GM04503 (cell line): ENCODE results near the gene PEX10.
"Not testable (repeated sequence)": the region's sequence is repeated elsewhere in the genome, so short reads cannot be mapped to it uniquely, and the experiment has no call there.

Source experiments
- DNase-seq: peaks from one replicate; pipeline ENCODE4 v3.0.0-alpha.2; 2012; ENCODE audit warnings: low read depth

PEX10 gene

GRCh38 chr1:2443277-2444137 lies 31.1 kb upstream of the PEX10 start:
- no peak for DNase-seq

DNA sequence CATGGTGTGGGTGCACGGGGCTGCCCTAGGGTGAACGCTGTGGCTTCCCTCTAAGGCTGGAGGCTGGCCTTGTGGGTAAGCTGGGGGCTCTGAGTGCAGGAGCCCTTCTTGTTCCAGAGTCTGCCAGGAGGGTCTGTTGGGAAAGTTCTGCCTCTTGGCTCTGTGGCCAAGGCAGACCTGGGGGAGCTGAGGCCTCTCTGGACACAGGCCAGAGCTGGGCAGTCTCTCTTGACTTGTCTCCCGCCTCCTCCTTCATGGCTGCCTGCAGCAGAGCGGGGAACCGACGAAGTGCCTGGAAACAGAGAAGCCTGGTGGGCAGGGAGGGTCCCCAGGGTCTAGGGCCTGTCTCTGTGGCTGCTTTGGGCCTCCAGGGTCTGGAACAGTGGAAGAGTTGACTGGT lies 30.3 kb upstream of the PEX10 start:
- DNase-seq = no peak

DNA sequence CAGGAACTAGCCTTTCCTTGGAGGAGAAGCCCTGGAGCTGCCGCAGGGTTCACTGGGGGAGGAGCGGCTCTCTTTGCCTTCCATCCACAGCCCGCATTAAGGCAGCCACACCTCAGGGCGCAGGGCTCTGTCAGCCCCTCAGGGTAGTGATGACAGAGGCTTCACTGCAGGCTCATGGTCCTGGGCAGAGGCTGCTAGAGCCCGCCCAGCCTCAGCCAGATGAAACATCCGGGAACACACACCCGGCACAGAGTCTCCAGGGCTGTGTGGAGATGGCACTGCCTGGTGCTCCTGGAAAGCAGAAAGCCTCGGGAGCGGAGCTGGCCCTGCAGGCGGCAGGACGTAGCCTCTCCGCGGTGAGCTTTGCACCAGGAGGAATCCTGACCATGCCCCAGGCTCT lies 29.4 kb upstream of the PEX10 start:
- DNase-seq = no peak

GRCh38 chr1:2440346-2440745 lies 28.0 kb upstream of the PEX10 start:
- DNase-seq = not testable (repeated sequence)

DNA sequence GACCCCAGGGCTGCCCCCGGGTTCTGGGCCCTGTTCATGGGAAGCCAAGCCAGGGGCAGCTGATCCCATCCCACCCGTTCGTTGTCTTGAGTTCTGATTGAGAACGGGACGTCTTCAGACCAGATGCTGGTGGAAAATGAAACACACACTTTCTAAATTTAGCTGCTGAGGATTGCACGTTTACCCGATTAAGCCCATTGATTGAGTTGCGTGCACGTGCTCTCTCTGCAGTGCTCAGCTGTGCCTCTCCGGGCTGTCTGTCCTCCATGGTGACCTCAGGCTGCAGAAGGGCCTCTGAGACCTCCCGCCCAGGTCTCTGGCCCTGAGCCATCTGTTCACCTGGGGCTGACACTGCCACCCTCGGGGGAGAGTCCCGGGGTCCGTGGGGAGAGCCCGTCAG lies 27.0 kb upstream of the PEX10 start:
- DNase-seq = no peak

DNA sequence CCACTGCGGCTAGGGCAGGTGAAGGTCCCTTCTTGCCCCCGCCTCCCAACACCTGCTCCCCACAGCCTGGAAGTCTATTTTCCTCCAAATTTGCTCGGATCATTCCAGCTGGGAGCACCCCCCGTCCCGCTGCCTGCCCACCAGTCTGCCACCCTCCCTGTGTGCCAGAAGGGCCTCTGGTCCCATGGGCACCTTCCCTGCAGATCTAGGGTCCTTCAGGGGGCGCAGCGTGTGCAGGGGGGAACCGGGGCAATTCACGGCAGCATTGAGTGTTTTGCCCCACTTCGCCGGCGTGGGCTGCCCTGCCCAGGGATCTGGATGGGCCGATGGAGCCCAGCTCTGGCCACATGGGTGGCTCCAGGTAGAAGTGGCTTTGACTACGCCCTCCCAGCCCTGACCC lies 26.3 kb upstream of the PEX10 start:
- DNase-seq = no peak

DNA sequence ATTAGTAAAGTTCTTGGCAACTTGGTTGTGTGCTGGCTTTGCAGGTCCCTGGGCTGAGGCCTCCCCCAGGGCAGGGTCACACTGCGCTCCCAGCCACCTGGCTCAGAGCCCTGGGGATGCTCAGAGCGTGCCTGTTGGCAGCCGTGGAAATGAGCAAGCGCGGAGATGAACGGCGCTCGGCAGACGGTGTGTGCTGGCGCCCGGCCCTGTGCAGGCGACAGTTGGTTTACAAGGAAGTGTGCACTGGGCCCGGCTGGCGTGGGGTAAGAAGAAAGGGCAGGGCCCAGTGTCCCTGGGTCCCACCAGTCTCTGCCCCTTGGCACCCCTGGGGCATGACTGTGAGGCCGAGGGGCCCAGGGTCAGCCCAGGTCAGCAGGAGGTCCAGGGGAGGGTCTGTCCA lies 25.7 kb upstream of the PEX10 start:
- no peak for DNase-seq

GRCh38 chr1:2437617-2438016 lies 25.3 kb upstream of the PEX10 start:
- no peak for DNase-seq

DNA sequence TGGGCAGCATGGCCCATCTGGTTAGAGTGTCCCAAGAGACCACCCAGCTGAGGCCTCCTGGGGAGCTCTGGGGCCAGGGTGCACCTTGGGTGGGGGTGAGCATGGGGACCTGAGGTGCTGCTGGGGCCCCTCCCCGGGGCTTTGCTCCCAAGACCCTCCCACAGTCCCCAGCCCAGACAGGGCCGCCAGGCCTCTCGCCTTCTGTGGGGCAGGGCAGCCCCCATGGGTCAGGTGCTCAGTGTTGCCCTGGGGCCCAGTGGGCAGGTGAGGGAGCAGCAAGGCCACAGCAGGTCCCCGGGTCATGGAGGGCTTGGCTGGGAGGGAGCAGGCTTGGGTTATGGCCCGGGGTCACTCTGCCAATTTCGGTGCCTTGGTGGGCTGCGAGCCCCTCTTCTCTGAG lies 24.5 kb upstream of the PEX10 start:
- DNase-seq = no peak

GRCh38 chr1:2435746-2436355 lies 23.5 kb upstream of the PEX10 start:
- DNase-seq = no peak

- no peak for DNase-seq
Observed at GRCh38 chr1:2435091-2435490, 22.7 kb upstream of the PEX10 start.

DNA sequence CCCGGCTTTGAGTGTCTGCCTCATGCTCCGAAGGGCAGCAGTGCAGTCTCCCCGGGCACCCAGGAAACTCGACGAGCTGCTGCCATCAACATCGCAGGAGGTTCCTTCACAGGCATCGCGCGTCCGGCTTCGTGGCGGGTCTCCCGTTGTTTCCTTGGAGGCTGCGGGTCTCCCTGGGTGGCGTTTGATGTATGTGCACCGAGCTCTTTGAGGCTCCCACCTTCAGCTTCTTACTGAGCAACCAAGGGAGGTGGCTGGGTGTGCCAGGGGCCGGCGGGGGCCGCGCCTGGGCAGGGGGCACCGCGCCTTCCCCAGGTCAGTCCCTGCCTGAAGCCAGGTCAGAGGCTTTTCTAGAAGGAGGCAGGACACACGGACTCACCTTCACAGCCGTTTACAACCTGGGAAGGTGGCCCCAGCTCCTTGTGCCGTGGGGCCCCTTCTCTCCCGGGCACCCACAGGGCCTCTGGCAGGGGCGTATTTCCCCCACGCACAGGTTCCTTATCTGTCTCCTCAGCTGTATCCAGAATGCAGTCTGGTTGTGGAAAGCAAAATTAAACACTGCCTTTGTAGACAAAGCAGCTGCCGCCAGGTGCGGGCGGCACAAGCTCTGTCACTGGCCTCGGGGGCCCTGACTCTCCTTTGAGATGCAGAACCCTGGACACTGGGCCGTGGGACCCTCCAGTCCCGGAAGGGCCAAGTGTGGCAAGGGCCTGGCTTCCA lies 21.7 kb upstream of the PEX10 start:
- no peak for DNase-seq

DNA sequence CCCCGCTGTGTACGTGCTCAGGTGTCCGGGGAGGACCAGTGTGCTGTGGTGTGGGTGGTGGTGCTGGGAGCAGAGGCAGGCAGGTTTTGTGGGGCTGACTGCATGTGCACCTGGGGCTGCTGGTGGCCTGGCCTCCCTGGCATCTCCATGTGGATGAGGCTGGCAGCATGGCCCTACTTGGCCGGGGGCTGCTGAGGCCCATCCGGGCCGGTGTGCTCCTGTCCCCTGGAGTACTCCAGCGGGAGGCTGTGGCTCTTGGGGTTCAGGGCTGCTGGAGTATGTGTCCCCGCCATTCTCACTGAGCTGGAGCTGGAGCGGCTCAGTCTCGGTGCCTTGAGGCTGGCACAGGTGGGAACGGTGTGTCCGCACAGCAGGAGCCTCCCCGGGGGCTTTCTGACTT lies 20.8 kb upstream of the PEX10 start:
- DNase-seq = no peak

DNA sequence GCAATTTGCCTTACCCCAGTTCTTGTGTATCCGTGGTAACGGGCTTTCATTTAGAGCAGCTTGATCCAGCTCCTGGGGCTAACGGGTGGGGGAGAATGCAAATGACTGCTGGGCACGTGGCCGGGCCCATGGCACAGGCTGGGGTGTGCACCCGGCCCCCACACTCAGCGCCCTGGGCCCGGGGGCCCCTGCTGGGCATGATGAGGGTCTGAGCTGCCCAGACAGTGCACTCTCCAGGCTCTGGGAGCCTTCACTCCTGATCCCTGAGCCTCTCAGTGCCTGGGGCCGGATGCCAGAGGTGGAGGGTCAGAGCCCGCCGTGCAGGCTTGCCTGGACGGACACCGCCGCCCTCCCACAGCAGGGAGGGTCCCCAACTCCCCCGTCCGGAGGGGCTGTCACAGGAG lies 20.1 kb upstream of the PEX10 start:
- no peak for DNase-seq

DNA sequence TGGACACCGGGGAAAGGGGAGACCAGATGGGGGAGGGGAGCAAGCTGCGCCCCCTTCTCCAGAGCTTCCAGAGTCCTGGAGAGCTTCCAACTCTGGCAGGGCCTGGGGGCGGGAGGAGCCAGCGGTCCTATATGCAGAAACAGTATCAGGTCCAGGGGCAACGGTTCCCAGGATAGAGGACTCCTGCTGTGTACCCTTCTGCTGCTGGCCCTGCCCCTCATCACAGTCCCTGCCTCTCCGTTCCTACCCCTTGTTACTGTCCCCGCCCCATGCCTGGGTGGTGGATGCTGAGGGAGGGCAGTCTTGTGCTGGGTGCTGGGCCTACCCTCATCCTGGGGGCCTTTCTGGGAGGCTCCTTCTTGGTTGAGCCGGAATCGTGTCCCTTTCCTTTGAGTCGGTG lies 19.2 kb upstream of the PEX10 start:
- DNase-seq = no peak

GRCh38 chr1:2431103-2431502 lies 18.7 kb upstream of the PEX10 start:
- DNase-seq = no peak

- no peak for DNase-seq
Observed at GRCh38 chr1:2430592-2430973, 18.2 kb upstream of the PEX10 start.

DNA sequence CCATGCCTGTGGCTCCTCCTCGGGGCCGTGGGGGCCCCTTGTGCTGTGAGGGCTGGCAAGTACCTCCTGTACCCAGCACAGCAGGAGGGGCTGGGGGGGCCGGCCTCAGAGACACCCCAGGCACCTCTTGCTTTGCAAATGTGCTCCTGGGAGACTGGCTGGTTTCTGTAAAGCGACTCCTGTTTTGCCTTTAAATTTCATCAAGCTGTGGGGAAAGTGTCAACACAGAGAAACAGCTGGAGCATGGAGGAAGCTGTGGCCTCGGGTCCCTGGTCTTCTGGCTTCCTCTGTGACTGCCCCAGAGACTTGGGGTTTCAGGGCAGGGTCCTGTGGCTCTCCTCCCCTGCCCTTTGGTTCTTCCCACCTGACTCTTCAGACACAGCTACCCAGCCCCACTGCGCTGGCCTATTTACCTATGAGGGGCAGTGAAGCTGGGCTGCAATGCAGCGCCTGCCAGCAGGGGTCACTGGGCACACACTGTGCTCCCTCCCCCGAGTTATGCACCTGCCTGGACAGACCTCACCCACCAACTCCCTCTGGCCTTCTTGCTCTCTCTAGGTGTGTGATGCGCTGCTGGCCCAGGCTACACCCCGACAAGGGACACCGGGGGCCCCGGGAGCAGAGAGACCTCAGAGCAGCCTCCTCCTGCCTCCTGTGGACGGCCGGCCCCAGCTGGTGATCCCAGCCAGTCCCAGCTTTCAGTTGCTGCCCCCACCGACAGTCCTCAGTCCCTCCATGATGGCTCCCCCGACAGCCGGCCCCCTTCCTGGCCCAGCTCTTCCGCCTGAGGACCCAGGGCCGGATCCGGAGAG lies 17.6 kb upstream of the PEX10 start:
- no peak for DNase-seq

DNA sequence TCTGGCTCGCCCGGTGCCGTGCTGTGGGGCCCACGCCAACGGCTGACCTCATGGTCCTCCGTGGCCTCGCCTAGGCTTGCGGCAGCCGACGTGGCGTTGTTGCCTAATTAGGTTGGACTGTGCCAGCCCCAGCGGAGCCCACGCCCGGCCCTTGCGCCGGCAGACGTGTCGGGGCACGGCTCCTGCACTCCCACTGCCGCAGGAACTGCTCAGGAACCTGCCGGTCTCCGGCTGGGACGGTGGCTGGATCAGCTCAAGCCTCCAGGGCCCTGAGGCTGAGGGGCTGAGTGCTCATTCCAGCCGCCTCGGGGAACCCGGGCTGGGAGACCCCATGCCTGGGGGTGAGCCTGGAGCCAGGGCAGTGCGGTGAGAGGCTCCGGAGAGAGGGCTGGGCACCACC lies 16.1 kb upstream of the PEX10 start:
- DNase-seq = no peak

- DNase-seq = no peak
Observed at GRCh38 chr1:2427976-2428375, 15.6 kb upstream of the PEX10 start.

GRCh38 chr1:2427051-2427450 lies 14.7 kb upstream of the PEX10 start:
- DNase-seq = no peak

- DNase-seq = no peak
Observed at GRCh38 chr1:2426540-2426939, 14.2 kb upstream of the PEX10 start.
